Hindlimb muscle (tissue), 1 donor: ENCODE data around the gene NFKBIA. TPM values are rescaled to one million over a fixed set of nuclear protein-coding genes. Genes with fewer than 3 reads are reported as not detected.
"Not testable (repeated sequence)": the region's sequence is repeated elsewhere in the genome, so short reads cannot be mapped to it uniquely, and the experiment has no call there.

Experiments used
- DNase-seq: peaks from one replicate; pipeline ENCODE4 v3.0.0-alpha.2; 2013
- polyA plus RNA-seq: library from polyadenylated mRNA; unstranded; fragments of 120-200 nt; gene quantifications from one replicate; pipeline ENCODE4 v1.2.1, GENCODE V29; 2013; ENCODE audit not compliant: insufficient read length

Gene NFKBIA
- polyA plus RNA-seq, 1 donor: 41.4 TPM

DNA sequence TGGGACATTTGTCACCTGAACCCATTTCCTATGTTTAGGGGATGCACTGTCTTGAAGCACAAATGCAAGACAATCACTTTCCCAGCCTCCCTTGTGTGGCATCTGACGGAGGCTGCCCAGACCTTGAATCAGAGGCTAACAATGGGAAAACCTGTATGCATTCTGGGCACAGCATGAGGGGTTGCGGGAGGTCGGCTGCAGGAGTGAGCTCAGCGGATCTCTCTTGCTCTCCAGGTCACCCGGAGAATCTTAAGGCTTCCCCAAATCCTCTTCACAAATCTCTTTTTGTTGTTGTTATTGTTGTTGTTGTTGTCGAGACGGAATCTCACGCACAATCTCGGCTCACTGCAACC lies 15.3 kb downstream of the NFKBIA start:
- no peak for DNase-seq

DNA sequence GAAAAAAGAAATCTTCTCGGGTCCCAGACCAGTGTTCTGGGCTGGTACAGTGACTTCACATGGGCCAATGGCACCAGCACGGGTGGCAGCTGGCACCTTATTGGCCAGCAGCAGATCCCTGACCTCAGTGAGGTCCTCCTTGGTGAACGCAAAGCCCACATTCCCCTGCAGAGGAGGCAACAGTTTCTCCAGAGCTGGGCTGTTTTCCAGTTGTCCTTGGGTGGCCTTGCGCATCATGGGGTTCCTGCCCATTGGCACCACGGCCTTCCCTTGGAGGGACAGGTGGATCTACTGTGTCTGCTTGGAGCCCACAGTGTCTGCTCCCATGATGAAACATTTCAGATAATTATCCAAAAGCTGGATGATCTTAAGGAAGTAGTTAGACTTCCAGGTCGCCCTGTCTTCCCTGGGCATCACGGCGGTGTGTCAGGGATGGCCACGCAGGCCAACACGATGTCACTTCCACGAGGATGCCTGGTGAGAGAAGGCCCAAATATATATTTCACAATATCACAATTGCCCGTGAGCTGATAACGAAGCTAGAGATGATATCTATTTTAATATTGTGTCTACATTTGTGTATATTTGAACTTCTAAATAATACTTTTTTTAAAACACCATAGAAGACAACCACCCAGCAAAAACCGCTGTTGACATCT lies 15.8 kb downstream of the NFKBIA start:
- DNase-seq: no peak

DNA sequence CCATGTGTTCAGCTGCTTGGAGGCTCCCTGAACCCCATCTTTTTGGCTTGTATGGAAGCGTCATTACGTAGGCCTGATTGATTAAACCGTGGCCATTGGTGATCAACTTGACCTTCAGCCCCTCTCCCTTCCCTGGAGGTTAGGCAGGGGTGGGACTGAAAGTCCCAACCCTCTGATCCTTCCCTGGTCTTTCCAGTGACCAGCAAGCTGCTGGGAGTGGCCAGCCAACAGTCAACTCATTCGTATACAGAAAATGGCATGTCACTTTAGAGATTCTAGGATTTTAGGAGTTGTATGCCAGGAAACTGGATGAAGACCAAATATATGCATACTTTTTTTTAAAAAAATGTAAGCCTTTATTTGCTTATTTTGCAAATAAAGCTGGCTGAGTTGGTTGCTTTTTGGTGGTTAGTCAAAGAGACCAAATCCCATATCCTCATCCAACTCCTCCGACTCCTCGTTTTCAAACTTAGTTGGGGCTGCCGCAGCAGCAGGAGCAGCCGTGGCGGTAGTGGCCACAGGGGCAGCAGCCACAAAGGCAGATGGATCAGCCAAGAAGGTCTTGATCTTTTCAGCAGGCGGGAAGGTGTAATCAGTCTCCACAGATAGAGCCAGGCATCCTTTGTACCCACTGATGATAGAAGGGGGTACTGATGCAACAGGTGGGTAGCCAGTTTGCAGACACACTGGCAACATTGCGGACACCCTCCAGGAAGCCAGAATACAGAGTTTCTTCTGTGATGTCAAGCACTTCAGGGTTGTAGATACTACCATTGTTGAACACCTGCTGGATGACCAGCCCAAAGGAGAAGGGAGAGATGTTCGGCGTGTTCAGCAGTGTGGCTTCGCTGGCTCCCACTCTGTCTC lies 16.6 kb downstream of the NFKBIA start:
- no peak for DNase-seq

DNA sequence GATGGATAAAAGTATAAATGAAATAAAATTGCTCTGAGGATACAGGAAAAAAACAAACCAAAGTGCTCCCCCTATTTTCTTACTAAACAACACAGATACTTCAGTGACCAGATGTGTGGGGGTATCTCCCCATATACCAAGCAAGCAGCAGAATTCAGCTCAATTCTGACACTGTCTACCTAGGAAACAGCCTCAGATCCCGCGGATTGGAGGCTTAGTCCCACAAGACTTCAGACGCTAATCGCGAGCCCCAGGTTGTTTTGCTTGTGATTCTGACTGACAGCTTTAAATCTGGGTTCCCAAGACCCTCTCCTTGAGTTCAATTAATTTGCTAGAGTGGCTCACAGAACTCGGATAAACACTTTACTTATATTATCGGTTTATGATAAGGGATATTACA lies 17.3 kb downstream of the NFKBIA start:
- no peak for DNase-seq

DNA sequence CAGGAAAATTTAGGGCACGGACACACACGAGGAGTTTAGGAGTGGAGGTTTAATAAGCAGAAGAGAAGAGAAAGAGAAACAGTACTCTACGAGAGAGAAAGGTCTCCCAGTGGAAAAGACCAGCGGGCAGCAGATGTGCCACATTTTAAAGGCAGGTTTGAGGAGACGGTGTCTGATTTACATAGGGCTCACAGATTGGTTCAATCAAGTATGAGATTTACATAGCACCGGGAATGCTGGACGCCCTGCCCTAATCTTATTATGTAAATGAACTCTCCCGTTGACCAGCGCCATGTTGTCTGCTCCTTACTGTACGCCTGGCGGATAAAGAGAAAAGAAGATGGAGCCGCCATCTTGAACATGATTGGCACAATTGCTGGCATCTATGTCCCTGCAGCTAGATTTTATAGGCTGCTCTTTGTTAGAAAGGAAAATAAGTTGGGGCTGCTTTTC lies 17.9 kb downstream of the NFKBIA start:
- DNase-seq: no peak

DNA sequence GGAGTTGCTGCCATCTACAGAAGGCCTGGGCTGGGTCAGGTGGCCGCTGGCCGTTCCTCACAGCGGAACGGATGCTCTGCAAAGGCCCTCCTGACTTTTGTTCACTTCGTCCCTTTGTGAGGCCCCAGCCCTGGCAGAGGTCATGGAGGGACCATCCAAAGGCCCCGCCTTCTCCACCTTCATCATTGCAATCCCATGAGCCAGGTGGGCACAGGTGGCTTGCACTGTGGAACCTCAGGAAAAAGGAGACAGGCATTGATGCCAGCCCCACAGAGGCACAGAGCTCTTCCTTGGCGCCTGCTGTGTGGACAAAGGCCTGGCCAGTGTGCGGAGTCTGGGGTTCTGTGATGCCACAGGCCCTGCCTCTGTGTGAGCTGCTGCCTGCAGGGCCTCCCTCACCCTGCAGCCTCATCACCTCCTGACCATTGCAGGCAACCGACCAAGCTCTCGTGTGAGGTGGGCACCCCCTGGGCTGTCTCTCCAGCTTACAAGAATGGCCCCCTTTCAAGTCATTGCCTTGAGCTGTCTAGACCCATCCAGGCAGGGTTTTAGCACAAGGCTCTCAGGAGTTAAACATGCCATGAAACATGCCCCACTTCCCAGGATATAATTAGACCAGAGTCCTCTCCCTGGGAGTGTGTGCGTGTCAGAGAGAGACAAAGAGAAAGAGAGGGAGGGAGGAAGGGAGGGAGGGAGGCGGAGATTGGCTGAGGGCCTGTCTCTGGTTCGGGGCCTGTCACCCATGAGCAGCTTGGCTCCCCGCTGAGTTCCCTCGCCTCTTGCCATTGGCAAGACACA lies 19.3 kb downstream of the NFKBIA start:
- peak; percentile 77 for DNase-seq

DNA sequence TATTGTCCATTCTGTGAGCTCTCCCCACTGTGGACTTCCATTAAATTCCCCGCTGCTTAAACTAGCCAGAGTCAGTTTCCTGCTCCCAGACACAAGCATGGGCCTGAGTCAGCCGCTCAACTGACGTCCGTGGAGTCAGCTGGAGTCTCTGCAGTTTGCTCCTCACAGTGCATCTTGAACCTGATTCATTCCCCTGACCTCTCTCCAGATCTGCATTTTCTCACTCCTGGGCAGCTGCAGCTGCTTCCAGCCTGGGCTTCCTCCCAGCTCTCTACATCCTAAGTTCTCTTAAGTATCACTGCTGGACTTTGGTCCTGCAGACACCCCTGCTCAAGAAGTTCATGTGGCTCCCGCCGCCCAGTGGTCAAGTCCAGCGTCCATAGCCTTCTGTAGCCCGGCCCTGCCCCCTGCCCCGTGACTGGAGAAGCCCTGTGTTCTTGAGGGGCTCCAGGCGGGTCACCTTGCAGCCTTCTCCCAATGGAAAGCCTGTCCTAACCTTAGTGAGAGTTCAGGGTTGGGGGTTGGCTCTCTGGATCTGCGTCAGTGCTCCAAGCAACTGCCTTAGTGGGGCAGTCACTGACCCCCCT lies 20.0 kb downstream of the NFKBIA start:
- peak; percentile 83 for DNase-seq

DNA sequence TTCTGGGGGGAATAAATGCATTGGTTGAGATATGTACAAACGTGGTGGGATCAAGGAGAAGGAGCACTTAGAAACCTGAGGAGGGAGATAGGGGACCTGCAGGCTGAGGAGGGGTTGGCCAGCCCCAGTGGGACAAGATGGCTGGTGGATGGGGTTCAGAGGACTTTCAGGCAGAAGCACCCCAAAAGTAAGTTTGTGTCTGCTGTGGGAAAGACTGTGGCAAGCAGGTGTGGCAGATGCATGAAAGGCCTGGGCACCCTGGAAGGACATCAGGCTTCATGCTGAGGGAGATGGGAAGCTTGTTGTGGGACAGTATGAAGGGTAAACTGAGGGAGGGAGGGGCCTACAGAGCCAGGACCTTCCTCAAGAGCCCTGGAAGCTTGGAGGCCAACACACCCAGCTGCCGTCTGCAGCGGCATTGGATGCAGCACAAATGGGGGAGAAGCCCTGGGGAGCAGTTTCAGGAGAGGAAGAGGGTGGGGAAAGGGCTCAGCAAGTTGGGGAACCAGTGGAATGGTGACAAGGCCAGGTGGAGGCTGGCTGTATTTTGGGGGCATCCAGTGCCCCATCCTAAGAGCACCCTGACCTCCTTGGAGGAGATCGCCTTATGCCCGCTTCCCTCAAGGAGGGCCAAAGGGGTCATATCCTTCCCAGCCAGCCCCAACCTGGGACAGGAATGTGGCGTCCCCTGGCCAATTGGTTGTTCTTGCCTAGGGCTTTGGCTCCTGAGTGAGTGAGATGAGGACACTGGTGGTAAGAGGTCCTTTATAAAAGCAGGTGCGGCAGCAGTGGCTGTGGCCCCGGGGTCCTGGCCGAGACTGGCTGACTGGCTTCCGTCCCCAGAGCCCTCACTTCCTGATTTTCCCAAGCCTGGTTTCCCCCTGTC lies 20.7 kb downstream of the NFKBIA start:
- no peak for DNase-seq

DNA sequence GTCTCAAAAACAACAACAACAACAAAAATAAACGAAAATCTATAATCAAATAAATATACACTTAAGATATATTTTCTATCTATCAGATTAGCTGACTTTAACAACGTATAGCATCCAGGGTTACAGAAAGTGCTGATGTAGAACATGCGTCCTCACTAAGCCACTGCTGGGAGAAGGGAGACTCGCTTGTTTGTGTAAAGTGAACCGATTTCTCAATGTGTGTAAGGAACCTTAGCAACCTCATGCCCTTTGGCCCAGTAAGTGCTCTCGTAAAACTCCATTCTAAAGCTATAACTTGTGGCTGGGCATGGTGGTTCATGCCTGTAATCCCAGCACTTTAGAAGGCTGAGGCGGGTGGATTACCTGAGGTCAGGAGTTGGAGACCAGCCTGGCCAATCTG lies 23.8 kb downstream of the NFKBIA start:
- DNase-seq: no peak

DNA sequence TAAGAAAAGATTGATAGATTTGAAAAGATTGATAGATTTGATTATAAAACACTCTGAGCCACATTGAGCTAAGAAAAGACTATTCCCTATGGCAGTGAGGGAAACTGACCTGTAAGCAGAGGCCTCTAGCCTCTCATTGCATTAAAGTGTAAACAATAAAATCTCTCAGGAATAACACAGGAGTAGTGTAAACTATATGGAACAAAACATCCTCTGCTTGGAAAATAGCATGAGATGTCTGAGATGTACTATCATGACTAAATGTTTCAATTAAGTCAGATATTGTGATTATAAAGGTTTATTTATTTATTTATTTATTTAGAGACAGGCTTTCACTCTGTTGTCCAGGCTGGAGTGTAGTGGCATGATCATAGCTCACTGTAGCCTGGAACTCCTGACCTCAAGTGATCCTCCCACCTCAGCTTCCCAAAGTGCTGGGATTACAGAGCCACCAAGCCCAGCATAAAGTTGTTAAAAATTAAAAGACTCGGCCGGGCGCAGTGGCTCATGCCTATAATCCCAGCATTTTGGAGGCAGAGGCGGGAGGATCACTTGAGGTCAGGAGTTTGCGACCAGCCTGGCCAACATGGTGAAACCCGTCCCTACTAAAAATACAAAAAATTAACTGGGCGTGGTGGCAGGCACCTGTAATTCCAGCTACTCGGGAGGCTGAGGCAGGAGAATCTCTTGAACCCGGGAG lies 25.2 kb downstream of the NFKBIA start:
- not testable (repeated sequence) for DNase-seq

DNA sequence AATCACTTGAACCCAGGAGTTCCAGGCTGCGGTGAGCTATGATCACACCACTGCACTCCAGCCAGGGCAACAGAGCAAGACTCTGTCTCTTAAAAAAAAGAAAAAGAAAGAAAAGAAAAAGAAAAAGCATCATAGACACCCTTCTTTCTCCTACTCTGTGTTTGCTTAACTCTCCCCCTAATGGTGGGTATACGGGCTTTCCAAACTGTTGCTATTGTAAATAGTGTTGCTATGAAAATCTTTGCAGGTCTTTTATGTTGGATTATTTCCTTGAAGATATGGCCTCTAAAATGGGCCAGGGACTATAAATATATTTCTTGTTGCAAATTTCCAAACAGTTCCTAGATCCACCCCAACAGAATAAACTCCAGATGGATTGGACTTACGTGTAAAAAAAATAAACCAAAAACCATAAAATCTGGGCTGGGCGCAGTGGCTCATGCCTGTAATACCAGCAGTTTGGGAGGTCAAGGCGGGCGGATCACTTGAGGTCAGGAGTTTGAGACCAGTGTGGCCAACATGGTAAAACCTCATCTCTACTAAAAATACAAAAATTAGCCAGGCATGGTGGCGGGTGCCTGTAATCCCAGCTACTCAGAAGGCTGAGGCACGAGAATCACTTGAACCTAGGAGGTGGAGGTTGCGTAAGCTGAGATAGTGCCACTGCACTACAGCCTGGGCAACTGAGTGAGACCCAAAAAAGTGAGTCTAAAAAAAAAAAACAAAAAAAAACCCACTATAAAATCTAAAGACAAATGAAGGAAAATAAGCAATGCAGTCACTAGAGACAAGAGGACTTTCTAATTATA lies 25.9 kb downstream of the NFKBIA start:
- DNase-seq: no peak

DNA sequence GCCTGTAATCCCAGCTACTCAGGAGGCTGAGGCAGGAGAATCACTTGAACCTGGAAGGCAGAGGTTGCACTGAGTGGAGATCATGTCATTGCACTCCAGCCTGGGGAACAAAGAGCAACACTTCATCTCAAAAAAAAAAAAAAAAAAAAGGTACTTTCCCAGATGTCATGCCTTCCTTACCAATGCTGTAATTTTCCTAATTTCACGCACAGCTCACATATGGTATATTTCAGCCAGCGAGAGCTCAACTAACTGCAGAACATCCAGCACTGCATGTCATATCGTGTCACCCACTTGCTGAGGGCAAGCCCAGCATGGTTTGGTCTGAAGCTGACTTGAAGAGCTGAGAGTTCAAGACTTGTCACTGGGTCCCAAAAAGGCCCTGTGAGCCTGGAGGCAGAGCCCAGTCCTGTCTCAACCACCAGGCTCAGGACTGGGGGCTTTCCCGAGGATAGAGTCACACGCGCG lies 29.0 kb downstream of the NFKBIA start:
- no peak for DNase-seq

DNA sequence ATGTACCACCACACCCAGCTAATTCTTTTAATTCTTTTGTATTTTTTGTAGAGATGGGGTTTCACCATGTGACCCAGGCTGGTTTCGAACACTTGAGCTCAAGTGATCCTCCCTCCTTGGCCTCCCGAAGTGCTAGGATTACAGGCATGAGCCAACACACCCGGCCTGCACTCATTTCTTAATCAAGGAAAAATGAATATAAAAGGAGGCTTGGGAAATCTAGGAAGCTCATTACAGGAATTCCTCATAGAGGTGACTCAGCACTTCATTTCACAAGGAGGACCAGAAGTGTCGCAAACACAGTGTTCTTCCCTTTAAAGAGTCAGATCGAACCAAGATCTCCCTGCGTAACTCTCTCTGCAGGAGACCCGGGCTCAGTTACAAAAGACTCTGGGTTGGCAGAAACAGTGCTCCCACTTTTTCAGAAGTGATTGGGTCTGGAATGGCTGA lies 30.3 kb downstream of the NFKBIA start:
- no peak for DNase-seq

DNA sequence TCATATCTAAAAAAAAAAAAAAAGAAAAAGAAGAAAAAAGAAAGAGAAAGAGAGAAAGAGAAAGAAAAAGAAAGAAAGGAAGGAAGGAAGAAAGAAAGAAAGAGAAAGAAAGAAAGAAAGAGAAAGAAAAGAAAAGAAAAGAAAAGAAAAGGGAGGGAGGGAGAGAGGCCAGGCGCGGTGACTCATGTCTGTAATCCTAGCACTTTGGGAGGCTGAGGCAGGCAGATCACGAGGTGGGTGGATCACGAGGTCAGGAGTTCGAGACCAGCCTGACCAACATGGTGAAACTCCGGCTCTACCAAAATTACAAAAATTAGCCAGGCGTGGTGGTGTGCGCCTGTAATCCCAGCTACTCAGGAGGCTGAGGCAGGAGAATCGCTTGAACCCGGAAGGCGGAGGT lies 31.3 kb downstream of the NFKBIA start:
- DNase-seq: not testable (repeated sequence)

DNA sequence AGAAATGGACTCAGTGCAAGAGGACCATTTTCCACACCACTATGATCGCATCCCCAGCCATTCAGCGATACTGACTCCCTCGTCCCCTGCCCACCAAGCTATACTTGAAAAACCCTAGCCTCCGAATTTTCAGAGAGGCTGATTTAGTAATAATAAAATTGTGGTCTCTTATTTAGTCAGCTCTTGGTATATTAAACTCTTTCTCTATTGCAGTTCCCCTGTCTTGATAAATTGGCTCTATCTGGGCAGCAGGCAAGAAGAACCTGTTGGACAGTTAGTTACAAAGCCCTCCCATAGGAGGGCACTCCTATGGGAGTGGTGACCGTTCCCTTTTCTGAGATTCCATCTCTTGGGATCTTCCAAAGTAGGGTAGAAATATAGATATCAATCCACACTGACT lies 33.6 kb downstream of the NFKBIA start:
- no peak for DNase-seq

DNA sequence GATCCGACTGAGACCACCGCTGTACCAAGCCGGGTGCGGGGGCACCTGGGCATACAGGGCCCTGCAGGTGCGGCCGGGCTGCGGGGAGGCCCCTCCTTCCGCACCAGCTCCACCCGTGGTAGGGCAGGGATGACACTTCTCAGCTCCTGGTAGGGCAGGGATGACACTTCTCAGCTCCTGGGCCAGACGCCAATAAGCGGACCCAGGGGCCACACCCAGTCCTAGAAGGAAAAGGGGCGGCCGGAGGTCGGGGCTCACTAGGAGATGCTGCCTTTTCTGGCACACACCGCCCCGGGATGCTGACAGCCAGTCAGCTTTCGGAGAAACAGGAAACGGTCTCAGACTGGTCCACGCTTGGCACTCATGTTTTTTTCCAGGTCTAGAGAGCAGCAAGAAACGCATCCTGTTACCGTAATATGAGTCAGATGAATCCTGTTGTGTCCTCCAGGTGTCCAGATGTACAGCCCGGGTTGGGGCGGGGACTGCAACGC lies 34.8 kb downstream of the NFKBIA start:
- no peak for DNase-seq

DNA sequence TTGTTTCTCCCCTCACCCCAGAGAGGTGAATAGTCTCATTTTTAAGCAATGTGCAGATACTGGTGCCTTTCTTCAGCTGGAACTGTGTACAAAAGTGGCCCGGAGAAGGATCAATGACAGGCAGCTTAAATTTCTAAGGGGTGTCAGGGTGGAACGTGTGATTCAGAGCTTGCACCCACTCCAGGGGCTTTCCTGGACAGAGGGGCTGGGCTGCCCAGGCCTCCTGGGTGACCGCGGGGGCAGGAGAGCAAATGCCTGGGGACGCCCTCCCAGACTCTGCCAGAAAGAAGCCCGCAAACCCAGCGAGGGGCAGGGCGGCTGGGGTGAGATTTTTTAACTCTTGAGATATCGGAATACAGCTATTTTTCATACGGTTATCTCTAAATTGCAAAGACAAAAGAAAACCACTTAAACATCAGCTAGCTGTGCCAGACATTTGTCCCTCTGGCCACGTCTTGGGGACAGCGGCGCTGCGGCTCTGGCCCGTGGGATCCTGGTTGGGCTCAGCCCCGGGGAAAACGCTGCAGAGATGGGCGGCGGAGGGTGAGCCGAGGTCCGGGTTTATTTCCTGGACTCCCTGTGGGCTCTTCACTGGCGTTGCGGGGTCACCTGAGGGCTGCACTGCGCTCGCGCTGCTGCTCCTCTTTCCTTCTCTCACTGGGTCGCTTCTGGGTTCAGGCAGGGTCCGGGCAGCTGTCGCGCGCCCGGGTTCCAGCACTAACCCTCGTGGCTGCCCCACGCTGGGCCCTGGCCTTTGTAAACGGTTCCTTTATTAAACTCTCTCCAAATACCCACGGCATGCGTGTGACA lies 35.8 kb downstream of the NFKBIA start:
- DNase-seq: no peak

DNA sequence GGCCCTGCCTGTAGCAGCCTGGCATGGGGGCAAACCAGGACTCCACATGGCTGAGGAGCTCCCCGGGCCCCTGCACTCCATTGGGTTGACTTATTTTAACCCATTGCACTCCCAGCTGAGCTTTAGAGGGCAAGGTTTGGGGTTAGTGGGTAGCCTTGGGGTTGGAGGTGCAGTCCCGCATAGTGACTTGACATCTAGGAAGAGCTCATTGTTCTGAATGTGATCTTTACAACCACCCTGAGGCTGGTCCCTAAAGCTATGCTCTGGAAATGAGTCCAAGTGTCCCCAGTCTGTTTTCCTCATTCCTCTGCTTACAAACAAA lies 36.4 kb downstream of the NFKBIA start:
- DNase-seq: no peak

DNA sequence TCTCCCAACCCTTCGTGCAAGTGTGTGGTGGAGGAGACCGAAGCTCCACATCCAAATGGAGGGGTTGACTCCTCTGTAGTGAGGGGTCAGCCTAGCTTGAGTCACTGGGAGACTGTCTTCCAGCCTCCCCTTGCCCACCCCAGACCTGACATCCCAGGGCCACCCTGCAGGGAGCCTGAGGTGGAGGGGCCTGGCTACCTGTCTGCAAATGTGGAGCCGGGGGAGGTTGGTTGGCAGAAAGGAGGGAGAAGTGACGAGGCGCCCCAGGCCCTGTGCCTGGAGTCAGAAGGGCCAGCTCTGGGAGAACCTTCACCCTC lies 37.5 kb downstream of the NFKBIA start:
- DNase-seq: no peak
